H1 (cell line): Measurements from ENCODE around the gene TTC33. TPM values are rescaled to one million over a fixed set of nuclear protein-coding genes. Genes with fewer than 3 reads are reported as not detected.

Source experiments
- CTCF ChIA-PET: fragments of 300-600 bp; sonication (Branson Sonifier 250); formaldehyde crosslinking; loops from one replicate; lab custom pipeline; 2021; ENCODE audit not compliant: partially characterized antibody; lab: Charles Lee
- POLR2A ChIA-PET: fragments of 300-600 bp; sonication (Branson Sonifier 250); formaldehyde crosslinking; loops from one replicate; lab custom pipeline; 2021; ENCODE audit warnings: inconsistent platforms; ENCODE audit not compliant: partially characterized antibody; lab: Charles Lee
- DNase-seq, 2 experiments: peaks; one replicate each; pipeline versions ENCODE4 v3.0.0 to v3.0.0-alpha.2; 2010 to 2022; ENCODE audit warnings: low spot score in 2 of 2, low read depth in 1 of 2, mixed read lengths in 1 of 2
- FAIRE-seq: peaks from 2 replicates; lab custom pipeline; 2011; peaks lifted over from hg19 to GRCh38; lab: Jason Lieb, UNC
- H2AFZ ChIP-seq: 2 replicates; pipeline ENCODE4 v1.8.1; 2012; ENCODE audit warnings: low read length, inconsistent platforms
- H2AK5ac ChIP-seq: 2 replicates; pipeline ENCODE4 v1.6.1; 2013; ENCODE audit warnings: low read depth, low read length
- H2BK120ac ChIP-seq: replicated peaks from 2 replicates; pipeline ENCODE3; 2013; ENCODE audit warnings: low read depth, low read length, inconsistent platforms
- H2BK12ac ChIP-seq: 2 replicates; pipeline ENCODE4 v1.6.1; 2013; ENCODE audit warnings: low read depth, low read length
- H2BK15ac ChIP-seq: 2 replicates; pipeline ENCODE4 v1.6.1; 2013; ENCODE audit warnings: low read length
- H2BK20ac ChIP-seq: 2 replicates; pipeline ENCODE4 v1.6.1; 2013; ENCODE audit warnings: low read length
- H2BK5ac ChIP-seq: 2 replicates; pipeline ENCODE4 v1.6.1; 2013; ENCODE audit warnings: low read depth, low read length
- H3K14ac ChIP-seq: 2 replicates; pipeline ENCODE4 v1.6.1; 2013; ENCODE audit warnings: inconsistent platforms; ENCODE audit not compliant: insufficient read length
- H3K18ac ChIP-seq: 2 replicates; pipeline ENCODE4 v1.6.1; 2013; ENCODE audit warnings: low read length; ENCODE audit errors: extremely low read depth
- H3K23ac ChIP-seq: 2 replicates; pipeline ENCODE4 v1.6.1; 2013; ENCODE audit warnings: inconsistent platforms; ENCODE audit not compliant: insufficient read length
- H3K23me2 ChIP-seq: 2 replicates; pipeline ENCODE4 v1.6.1; 2013; ENCODE audit warnings: low read depth, low read length
- H3K27ac ChIP-seq: 2 replicates; pipeline ENCODE4 v1.6.1; 2011; ENCODE audit warnings: low read depth, low read length, inconsistent platforms
- H3K27me3 ChIP-seq, 4 experiments: replicated peaks in 1 of 4; 1 replicate in 1 of 4; 2 replicates in 3 of 4; pipeline versions ENCODE4 v1.6.1 to v1.8.1; 2011 to 2013; ENCODE audit warnings: low read length in 3 of 4, mild to moderate bottlenecking in 3 of 4, inconsistent platforms in 2 of 4, mixed read lengths in 2 of 4, moderate library complexity in 1 of 4; ENCODE audit not compliant: control insufficient read depth in 3 of 4, insufficient read depth in 3 of 4; ENCODE audit errors: extremely low read depth in 1 of 4
- H3K36me3 ChIP-seq, 4 experiments: 2 replicates each; pipeline versions ENCODE4 v1.6.1 to v1.8.1; 2011 to 2013; ENCODE audit warnings: mild to moderate bottlenecking in 4 of 4, low read length in 3 of 4, moderate library complexity in 2 of 4, control low read depth in 1 of 4, inconsistent platforms in 1 of 4; ENCODE audit not compliant: insufficient read depth in 4 of 4, control insufficient read depth in 2 of 4
- H3K4ac ChIP-seq: replicated peaks from 2 replicates; pipeline ENCODE3; 2013; ENCODE audit warnings: low read length, low read depth, mixed read lengths, inconsistent platforms; ENCODE audit not compliant: insufficient read length
- H3K4me1 ChIP-seq, 4 experiments: replicated peaks in 1 of 4; 1 replicate in 1 of 4; 2 replicates in 3 of 4; pipeline versions ENCODE4 v1.6.1 to v1.8.1; 2011 to 2013; ENCODE audit warnings: low read length in 3 of 4, inconsistent platforms in 2 of 4, mixed read lengths in 1 of 4; ENCODE audit not compliant: insufficient read depth in 4 of 4, control insufficient read depth in 3 of 4
- H3K4me2 ChIP-seq, 2 experiments: 2 replicates each; pipeline versions ENCODE4 v1.6.1 to v1.8.1; 2011 to 2013; ENCODE audit warnings: low read depth in 2 of 2, low read length in 2 of 2, control low read depth in 1 of 2, inconsistent platforms in 1 of 2, mild to moderate bottlenecking in 1 of 2; ENCODE audit not compliant: insufficient read depth in 1 of 2
- H3K4me3 ChIP-seq, 4 experiments: fragments of 200-600, 300-600 bp in 1 of 4; sonication (generic), shearing (Covaris generic), sonication (Bioruptor Twin) in 1 of 4; 2 replicates each; pipeline versions ENCODE4 v1.5.1 to v1.8.1; 2011 to 2016; ENCODE audit warnings: low read length in 4 of 4, low read depth in 3 of 4, control low read depth in 2 of 4, inconsistent platforms in 2 of 4, mild to moderate bottlenecking in 2 of 4, mixed read lengths in 1 of 4, moderate library complexity in 1 of 4; ENCODE audit not compliant: insufficient read depth in 2 of 4; ENCODE audit errors: extremely low read depth in 1 of 4
- H3K56ac ChIP-seq: replicated peaks from 2 replicates; pipeline ENCODE3; 2013; ENCODE audit warnings: low read depth, mild to moderate bottlenecking, mixed read lengths, low read length, inconsistent platforms; ENCODE audit not compliant: insufficient read length
- H3K79me1 ChIP-seq: 2 replicates; pipeline ENCODE4 v1.6.1; 2013; ENCODE audit warnings: low read depth, low read length, control low read depth
- H3K79me2 ChIP-seq, 2 experiments: 2 replicates each; pipeline versions ENCODE4 v1.6.1 to v1.8.1; 2012 to 2013; ENCODE audit warnings: low read length in 2 of 2, mild to moderate bottlenecking in 2 of 2, inconsistent platforms in 1 of 2; ENCODE audit not compliant: insufficient read depth in 2 of 2, control insufficient read depth in 1 of 2
- H3K9ac ChIP-seq, 4 experiments: replicated peaks in 1 of 4; 1 replicate in 1 of 4; 2 replicates in 3 of 4; pipeline versions ENCODE4 v1.6.1 to v1.8.1; 2011 to 2013; ENCODE audit warnings: low read depth in 3 of 4, low read length in 3 of 4, control low read depth in 2 of 4, mild to moderate bottlenecking in 2 of 4, moderate library complexity in 2 of 4, inconsistent platforms in 1 of 4; ENCODE audit errors: extremely low read depth in 1 of 4
- H3K9me3 ChIP-seq, 2 experiments: 2 replicates each; pipeline versions ENCODE4 v1.6.1 to v1.8.1; 2012 to 2013; ENCODE audit warnings: mild to moderate bottlenecking in 2 of 2, moderate library complexity in 2 of 2, control low read depth in 1 of 2, inconsistent platforms in 1 of 2, low read depth in 1 of 2, low read length in 1 of 2, mixed read lengths in 1 of 2; ENCODE audit not compliant: insufficient read depth in 2 of 2
- H4K20me1 ChIP-seq, 2 experiments: replicated peaks in 1 of 2; 2 replicates each; pipeline versions ENCODE3 to v1.8.1; 2011 to 2013; ENCODE audit warnings: inconsistent platforms in 2 of 2, low read length in 2 of 2, mild to moderate bottlenecking in 1 of 2; ENCODE audit not compliant: insufficient read depth in 2 of 2, control insufficient read depth in 1 of 2
- H4K5ac ChIP-seq: 2 replicates; pipeline ENCODE4 v1.6.1; 2013; ENCODE audit warnings: low read length, low read depth, mixed read lengths, inconsistent platforms; ENCODE audit not compliant: insufficient read length
- H4K8ac ChIP-seq: 2 replicates; pipeline ENCODE4 v1.8.0; 2013; ENCODE audit warnings: mild to moderate bottlenecking, moderate library complexity, low read length, inconsistent platforms; ENCODE audit not compliant: insufficient read depth; ENCODE audit errors: extremely low read depth
- H4K91ac ChIP-seq: replicated peaks from 2 replicates; pipeline ENCODE3; 2013; ENCODE audit warnings: low read length, mixed read lengths, inconsistent platforms; ENCODE audit not compliant: insufficient read length
- EGR1 ChIP-seq: IDR thresholded peaks from 2 replicates; pipeline ENCODE4 v1.6.1; 2011; ENCODE audit warnings: low read depth, low read length, borderline replicate concordance
- EP300 ChIP-seq, 2 experiments: IDR thresholded peaks; 1 replicate in 1 of 2; 2 replicates in 1 of 2; pipeline ENCODE4 v1.6.1; 2011 to 2012; ENCODE audit warnings: low read depth in 2 of 2, low read length in 2 of 2, mild to moderate bottlenecking in 2 of 2, borderline replicate concordance in 1 of 2, inconsistent platforms in 1 of 2, moderate library complexity in 1 of 2
- HDAC6 ChIP-seq: IDR thresholded peaks from one replicate; pipeline ENCODE4 v1.7.1; 2012; ENCODE audit warnings: low read depth, mild to moderate bottlenecking, inconsistent platforms, low read length, moderate library complexity
- MAFK ChIP-seq: IDR thresholded peaks from 2 replicates; pipeline ENCODE4 v1.6.1; 2012; ENCODE audit warnings: low read depth, mild to moderate bottlenecking, improper control_type of control experiment, low read length
- MAX ChIP-seq: IDR thresholded peaks from 2 replicates; pipeline ENCODE4 v1.6.1; 2012; ENCODE audit warnings: inconsistent platforms
- PHF8 ChIP-seq: fragments of 200-600 bp; sonication (generic); conservative IDR thresholded peaks from 2 replicates; pipeline ENCODE4 v1.7.1; 2012; ENCODE audit warnings: low read depth, mild to moderate bottlenecking, inconsistent platforms, low read length, moderate library complexity
- RNF2 ChIP-seq: fragments of 200-900, 300-1000 bp; sonication (generic); IDR thresholded peaks from 2 replicates; pipeline ENCODE4 v1.7.1; 2016; ENCODE audit warnings: borderline replicate concordance, low read depth, mild to moderate bottlenecking, antibody characterized with exemption, low read length; ENCODE audit not compliant: poor library complexity, severe bottlenecking; ENCODE audit errors: missing control alignments
- SAP30 ChIP-seq: fragments of 300-600 bp; sonication (generic); IDR thresholded peaks from 2 replicates; pipeline ENCODE4 v1.7.1; 2012; ENCODE audit warnings: low read length, moderate library complexity, mild to moderate bottlenecking, inconsistent platforms; ENCODE audit not compliant: insufficient read depth, insufficient replicate concordance
- TCF12 ChIP-seq: IDR thresholded peaks from 2 replicates; pipeline ENCODE4 v1.6.1; 2011; ENCODE audit warnings: low read depth, mild to moderate bottlenecking, low read length
- YY1 ChIP-seq: IDR thresholded peaks from 2 replicates; pipeline ENCODE4 v1.6.1; 2011; ENCODE audit warnings: low read depth, mild to moderate bottlenecking, low read length
- WGBS, 2 experiments: shearing (Covaris generic) in 1 of 2; methylation state at CpG; one replicate each; pipeline versions ENCODE4 v1.1.6 to v1.1.7; 2013 to 2015; ENCODE audit warnings: low lambda C conversion rate in 2 of 2, mixed read lengths in 2 of 2, inconsistent platforms in 1 of 2, low coverage in 1 of 2, missing lambda C conversion rate in 1 of 2; ENCODE audit not compliant: insufficient replicate concordance in 2 of 2, insufficient coverage in 1 of 2, insufficient read length in 1 of 2; ENCODE audit errors: extremely low coverage in 1 of 2, missing lambda C conversion rate in 1 of 2; 5-methylcytosine and 5-hydroxymethylcytosine counted together
- polyA plus RNA-seq, 7 experiments: library from polyadenylated mRNA; depleted of rRNA in 3 of 7; stranded (reverse) in 5 of 7; unstranded in 2 of 7; fragments of >200 nt in 5 of 7; fragments of 200-250 nt in 2 of 7; gene quantifications; 1 replicate in 5 of 7; 2 replicates in 1 of 7; 4 replicates in 1 of 7; pipeline versions ENCODE4 v1.2.1 to v1.2.3, GENCODE V29; 2011 to 2013; ENCODE audit warnings: missing spikeins in 2 of 7, mixed read lengths in 2 of 7
- total RNA-seq: library from RNA; stranded (reverse); fragmentation: NEBNext Ultra II Directional; extraction: Animal tissue kit (Norgen Biotek cat#: 25700); gene quantifications from 2 replicates; pipeline ENCODE4 v1.2.1, GENCODE V29; 2021

Gene TTC33
- total and polyA plus RNA-seq, 2 of the 8 experiments (the other 6 are each of a cell fraction or from before 2014, with no cell fraction given) = 1.2 to 12.6 TPM

- Histone ChIP-seq H4K20me1 (peaks cover 0 to 3% of the 10 kb centered on the region in 2 experiments), H3K23me2 (no peaks in the 10 kb centered on the region), H4K5ac (no peak overlapping the region), H3K14ac (no peak overlapping the region), H3K4me2 (no peak overlapping the region), H3K56ac (no peak overlapping the region), H2BK15ac (no peak overlapping the region), H3K23ac (no peak overlapping the region), H2BK5ac (no peak overlapping the region), H3K9ac (no peak overlapping the region), H3K18ac (no peak overlapping the region), H3K4ac (no peak overlapping the region), H3K27me3 (no peaks in the 10 kb centered on the region), H2BK20ac (no peak overlapping the region), H3K9me3 (no peaks in the 10 kb centered on the region), H2AK5ac (no peak overlapping the region), H2BK120ac (no peak overlapping the region), H3K4me3 (no peak overlapping the region), H3K79me1 (peaks cover 5% of the 10 kb centered on the region), H2BK12ac (no peak overlapping the region), H3K79me2 (peaks cover 0 to 50% of the 10 kb centered on the region in 2 experiments; a peak in 2 of 4 replicates), H3K27ac (no peak overlapping the region), H4K91ac (no peak overlapping the region), H2AFZ (no peak overlapping the region), H3K36me3 (peaks cover 6 to 27% (median 9%) of the 10 kb centered on the region in 4 experiments; a peak in 6 of 8 replicates), H3K4me1 (no peaks in the 10 kb centered on the region), H4K8ac (no peak overlapping the region)
- ChIA-PET POLR2A (interaction anchor here (0.5 to 1.9 kb wide), 5 partner anchors 13 to 57 kb away, joined by 3 to 8 read pairs (median 4); partner anchors contain the start of gene RPL37), CTCF (interaction anchor here (0.6 to 1.6 kb wide), 3 partner anchors 10 to 1170 kb away, joined by 3 to 5 read pairs (median 3); no protein-coding TSS in a partner anchor)
- DNase-seq (no peak), FAIRE-seq (no peak)
- 95 to 100% methylated on average over 1 of the region's 1 CpG for WGBS, 2 experiments
- TF ChIP-seq EGR1 = no peak
- no peak for TF ChIP-seq HDAC6
- no peak for TF ChIP-seq YY1
- no peak for TF ChIP-seq MAX
- no peak for TF ChIP-seq SAP30
- no peak for TF ChIP-seq PHF8
- no peak for TF ChIP-seq RNF2
- no peak for TF ChIP-seq EP300 (IDR thresholded peaks at IDR 0.05; ENCODE audit: borderline replicate concordance in 1 of 2, low read depth in 2 of 2, low read length in 2 of 2)
- no peak for TF ChIP-seq TCF12
- TF ChIP-seq MAFK = no peak
Measured at GRCh38 chr5:40778133-40778532, 22.4 kb upstream of the TTC33 start.
